ENCODE measurements around the gene STARD8. TPM values are rescaled to one million over a fixed set of nuclear protein-coding genes. Genes with fewer than 3 reads are reported as not detected.

The STARD8 gene
- total and polyA plus RNA-seq, 2 donors (not counting 1 experiment from before 2014, with no cell fraction given), result 0.33 to 0.54 TPM

DNA sequence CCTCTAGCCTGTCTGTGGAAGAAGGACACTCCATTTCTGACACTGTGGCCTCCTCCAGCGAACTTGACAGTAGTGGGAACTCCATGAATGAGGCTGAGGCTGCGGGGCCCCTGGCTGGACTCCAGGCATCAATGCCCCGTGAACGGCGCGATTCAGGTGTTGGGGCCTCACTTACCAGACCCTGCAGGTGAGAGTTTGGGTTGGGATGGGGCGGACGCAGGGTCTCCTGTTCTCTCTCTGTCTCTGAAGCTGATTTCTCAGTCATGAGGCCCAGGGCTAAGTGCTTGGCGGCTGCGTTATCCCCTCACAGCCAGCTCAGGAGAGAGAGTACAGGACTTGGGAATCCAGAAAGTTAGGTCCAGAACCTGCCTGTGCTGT lies 71.0 kb downstream of the STARD8 start:
- ATAC-seq (ENCODE audit: low read depth) (no peak), DNase-seq (no peak)
- intact Hi-C loops (cut with micrococcal nuclease), result no loop called here

DNA sequence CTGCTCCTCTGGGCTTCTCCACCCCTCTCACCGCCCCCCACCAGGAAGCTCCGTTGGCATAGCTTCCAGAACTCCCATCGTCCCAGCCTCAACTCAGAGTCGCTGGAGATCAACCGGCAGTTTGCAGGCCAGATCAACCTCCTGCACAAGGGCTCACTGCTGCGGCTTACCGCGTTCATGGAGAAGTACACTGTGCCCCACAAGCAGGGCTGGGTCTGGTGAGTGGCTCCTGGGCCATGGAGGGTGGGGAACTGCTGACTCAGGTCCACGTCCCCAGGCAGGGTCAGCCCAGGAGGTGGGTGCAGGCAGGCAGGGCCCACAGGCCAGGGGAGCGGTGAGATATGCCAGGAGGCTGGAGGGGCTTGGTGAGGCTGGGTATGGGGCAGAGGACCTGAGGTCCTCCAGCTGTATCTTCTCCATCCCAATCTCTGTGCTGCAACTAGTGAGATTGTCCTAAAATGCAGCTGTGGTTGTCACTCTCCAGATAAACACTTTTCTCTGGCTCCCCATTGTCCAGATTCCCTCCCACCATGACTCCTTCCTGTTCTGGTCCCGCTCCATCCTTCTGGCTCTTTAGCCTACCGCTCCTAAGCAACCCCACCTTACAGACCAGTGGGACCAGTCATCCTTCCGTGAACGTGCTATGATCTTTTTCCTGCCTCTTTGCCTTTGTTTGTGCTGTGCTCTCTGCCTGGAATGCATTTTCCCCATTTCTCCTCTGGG lies 71.9 kb downstream of the STARD8 start:
- no peak overlapping the region for H2AFZ ChIP-seq (ENCODE audit: insufficient read depth, low read depth, low read length, poor library complexity, severe bottlenecking)
- no peaks in the 10 kb centered on the region for H3K27me3 Mint-ChIP-seq
- no peaks in the 10 kb centered on the region for H3K36me3 ChIP-seq (replicated peaks in 1 of 2; ENCODE audit: control extremely low read depth in 1 of 2, control insufficient read depth in 1 of 2, extremely low read depth in 1 of 2, insufficient read depth in 2 of 2, low read length in 1 of 2)
- H3K27me3 ChIP-seq (replicated peaks in 1 of 4; ENCODE audit: control extremely low read depth in 1 of 4, control insufficient read depth in 3 of 4, insufficient read depth in 4 of 4, low read length in 3 of 4), result no peaks in the 10 kb centered on the region
- TF ChIP-seq, protein P1, sequence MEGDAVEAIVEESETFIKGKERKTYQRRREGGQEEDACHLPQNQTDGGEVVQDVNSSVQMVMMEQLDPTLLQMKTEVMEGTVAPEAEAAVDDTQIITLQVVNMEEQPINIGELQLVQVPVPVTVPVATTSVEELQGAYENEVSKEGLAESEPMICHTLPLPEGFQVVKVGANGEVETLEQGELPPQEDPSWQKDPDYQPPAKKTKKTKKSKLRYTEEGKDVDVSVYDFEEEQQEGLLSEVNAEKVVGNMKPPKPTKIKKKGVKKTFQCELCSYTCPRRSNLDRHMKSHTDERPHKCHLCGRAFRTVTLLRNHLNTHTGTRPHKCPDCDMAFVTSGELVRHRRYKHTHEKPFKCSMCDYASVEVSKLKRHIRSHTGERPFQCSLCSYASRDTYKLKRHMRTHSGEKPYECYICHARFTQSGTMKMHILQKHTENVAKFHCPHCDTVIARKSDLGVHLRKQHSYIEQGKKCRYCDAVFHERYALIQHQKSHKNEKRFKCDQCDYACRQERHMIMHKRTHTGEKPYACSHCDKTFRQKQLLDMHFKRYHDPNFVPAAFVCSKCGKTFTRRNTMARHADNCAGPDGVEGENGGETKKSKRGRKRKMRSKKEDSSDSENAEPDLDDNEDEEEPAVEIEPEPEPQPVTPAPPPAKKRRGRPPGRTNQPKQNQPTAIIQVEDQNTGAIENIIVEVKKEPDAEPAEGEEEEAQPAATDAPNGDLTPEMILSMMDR (IDR thresholded peaks at IDR 0.05), result no peak
- TF ChIP-seq EZH2 (IDR thresholded peaks at IDR 0.05; ENCODE audit: borderline replicate concordance, insufficient read depth, low read depth, low read length, poor library complexity, severe bottlenecking), result no peak
- no peaks in the 10 kb centered on the region for H4K20me1 ChIP-seq (ENCODE audit: control insufficient read depth, insufficient read depth, low read length, poor library complexity, severe bottlenecking)
- H3K27ac ChIP-seq (ENCODE audit: low read length in 2 of 2), result no peak overlapping the region
- no peak overlapping the region for H3K9ac ChIP-seq (ENCODE audit: low read length)
- CTCF ChIA-PET, result no interaction called here
- H3K79me2 ChIP-seq (ENCODE audit: control insufficient read depth, insufficient read depth, low read length), result no peaks in the 10 kb centered on the region
- H3K4me1 Mint-ChIP-seq, result no peaks in the 10 kb centered on the region
- H3K4me2 ChIP-seq (replicated peaks; ENCODE audit: low read depth, low read length, poor library complexity, severe bottlenecking), result no peak overlapping the region
- no peaks in the 10 kb centered on the region for H3K4me1 ChIP-seq (ENCODE audit: control insufficient read depth in 2 of 2, insufficient read depth in 2 of 2, low read length in 2 of 2)
- intact Hi-C loops (cut with micrococcal nuclease), result no loop called here
- H3K4me3 Mint-ChIP-seq, result no peak overlapping the region
- no peak for DNase-seq
- no peak for ATAC-seq (ENCODE audit: low read depth)
- H3K9me3 Mint-ChIP-seq (ENCODE audit: insufficient read depth), result no peaks in the 10 kb centered on the region
- H3K4me3 ChIP-seq (ENCODE audit: control extremely low read depth in 1 of 5, extremely low read depth in 1 of 5, insufficient read depth in 1 of 5, low read depth in 2 of 5, low read length in 4 of 5), result no peak overlapping the region
- WGBS (ENCODE audit: insufficient coverage), result 87% methylated on average over 3 of the region's 14 CpGs
- no peaks in the 10 kb centered on the region for H3K9me3 ChIP-seq (ENCODE audit: control extremely low read depth in 1 of 3, control insufficient read depth in 2 of 3, insufficient read depth in 1 of 3, low read length in 2 of 3)
- POLR2A ChIA-PET, result no interaction called here
- H3K27ac Mint-ChIP-seq, result no peak overlapping the region

More for the DNA sequence above, 71.0 kb downstream of the STARD8 start:
- H3K4me1 ChIP-seq (ENCODE audit: control insufficient read depth in 2 of 2, insufficient read depth in 2 of 2, low read length in 2 of 2), result no peaks in the 10 kb centered on the region
- ChIA-PET POLR2A (no interaction called here), CTCF (no interaction called here)
- no peaks in the 10 kb centered on the region for H3K9me3 ChIP-seq (ENCODE audit: control extremely low read depth in 1 of 3, control insufficient read depth in 2 of 3, insufficient read depth in 1 of 3, low read length in 2 of 3)
- Mint-ChIP-seq H3K9me3 (ENCODE audit: insufficient read depth) (no peaks in the 10 kb centered on the region), H3K27ac (no peak overlapping the region), H3K27me3 (no peaks in the 10 kb centered on the region), H3K4me1 (no peaks in the 10 kb centered on the region), H3K4me3 (no peak overlapping the region)
- H3K9ac ChIP-seq (ENCODE audit: low read length), result no peak overlapping the region
- H3K27me3 ChIP-seq (replicated peaks in 1 of 4; ENCODE audit: control extremely low read depth in 1 of 4, control insufficient read depth in 3 of 4, insufficient read depth in 4 of 4, low read length in 3 of 4), result no peaks in the 10 kb centered on the region
- no peak overlapping the region for H3K4me3 ChIP-seq (ENCODE audit: control extremely low read depth in 1 of 5, extremely low read depth in 1 of 5, insufficient read depth in 1 of 5, low read depth in 2 of 5, low read length in 4 of 5)
- H3K79me2 ChIP-seq (ENCODE audit: control insufficient read depth, insufficient read depth, low read length), result no peaks in the 10 kb centered on the region
- no peak overlapping the region for H3K27ac ChIP-seq (ENCODE audit: low read length in 2 of 2)
- WGBS (ENCODE audit: insufficient coverage), result 95% methylated on average over 9 of the region's 10 CpGs
- no peaks in the 10 kb centered on the region for H3K36me3 ChIP-seq (replicated peaks in 1 of 2; ENCODE audit: control extremely low read depth in 1 of 2, control insufficient read depth in 1 of 2, extremely low read depth in 1 of 2, insufficient read depth in 2 of 2, low read length in 1 of 2)
- TF ChIP-seq, protein P1 (IDR thresholded peaks at IDR 0.05), result no peak
- no peak for TF ChIP-seq EZH2 (IDR thresholded peaks at IDR 0.05; ENCODE audit: borderline replicate concordance, insufficient read depth, low read depth, low read length, poor library complexity, severe bottlenecking)
- no peak overlapping the region for H2AFZ ChIP-seq (ENCODE audit: insufficient read depth, low read depth, low read length, poor library complexity, severe bottlenecking)
- no peaks in the 10 kb centered on the region for H4K20me1 ChIP-seq (ENCODE audit: control insufficient read depth, insufficient read depth, low read length, poor library complexity, severe bottlenecking)
- H3K4me2 ChIP-seq (replicated peaks; ENCODE audit: low read depth, low read length, poor library complexity, severe bottlenecking), result no peak overlapping the region

Data from B cell (primary cell).